Breast epithelium (tissue), 3 donors: ENCODE measurements around the gene KIF22.

ENCODE experiments used
- CTCF ChIP-seq, 3 donors: fragments of 450-650 bp; IDR thresholded peaks; one replicate each; pipeline ENCODE4 v1.5.1; 2016 to 2017; ENCODE audit warnings: antibody characterized with exemption in 3 of 3, mild to moderate bottlenecking in 3 of 3, moderate library complexity in 3 of 3
- POLR2A ChIP-seq: fragments of 450-650 bp; IDR thresholded peaks from one replicate; pipeline ENCODE4 v1.6.1; 2016; ENCODE audit warnings: antibody characterized with exemption, mild to moderate bottlenecking, moderate library complexity

GRCh38 chr16:29806641-29807425 lies 16.3 kb downstream of the KIF22 start:
- TF ChIP-seq CTCF (IDR thresholded peaks at IDR 0.05) (no peak), POLR2A (no peak)
